ENCODE measurements around the gene TOP1. TPM values are rescaled to one million over a fixed set of nuclear protein-coding genes. Genes with fewer than 3 reads are reported as not detected.

TOP1 gene
- total RNA-seq, 1 donor from 2014 or later, result 38.1 TPM

GRCh38 chr20:41170386-41171105, 141.9 kb downstream of the TOP1 start:
- Histone ChIP-seq H3K27me3 (no peaks in the 10 kb centered on the region), H3K27ac (peak overlapping the region; percentile 6), H3K9me3 (no peaks in the 10 kb centered on the region), H3K4me3 (no peak overlapping the region), H3K36me3 (peaks cover 0 to 82% of the 10 kb centered on the region in 2 donors), H3K4me1 (peaks cover 36% of the 10 kb centered on the region)
- no peak for TF ChIP-seq CTCF (IDR thresholded peaks at IDR 0.05)
- no peak for TF ChIP-seq POLR2AphosphoS5 (IDR thresholded peaks at IDR 0.05; ENCODE audit: insufficient read depth in 1 of 2, low read depth in 1 of 2)
- TF ChIP-seq POLR2A (IDR thresholded peaks at IDR 0.05), result no peak
- intact Hi-C loops (cut with DNase I), result loop anchor here (5.0 kb wide), 1 partner anchor 172 kb away; the partner anchor contains the start of gene LPIN3
- no peak for DNase-seq (ENCODE audit: extremely low spot score in 2 of 2)

GRCh38 chr20:41171736-41172295, 143.2 kb downstream of the TOP1 start:
- H3K27ac ChIP-seq, result peak overlapping the region; percentile 83
- intact Hi-C loops (cut with DNase I), result loop anchor here (2.0 to 5.0 kb wide), 2 partner anchors 59 to 170 kb away; partner anchors contain the start of gene LPIN3
- DNase-seq (ENCODE audit: extremely low spot score in 2 of 2), result peak in 1 of 2 donors; percentile 52
- H3K4me3 ChIP-seq, result no peak overlapping the region
- H3K27me3 ChIP-seq, result no peaks in the 10 kb centered on the region
- peaks cover 0 to 78% of the 10 kb centered on the region in 2 donors for H3K36me3 ChIP-seq
- no peaks in the 10 kb centered on the region for H3K9me3 ChIP-seq
- TF ChIP-seq POLR2A (IDR thresholded peaks at IDR 0.05), result no peak
- no peak for TF ChIP-seq POLR2AphosphoS5 (IDR thresholded peaks at IDR 0.05; ENCODE audit: insufficient read depth in 1 of 2, low read depth in 1 of 2)
- no peak for TF ChIP-seq CTCF (IDR thresholded peaks at IDR 0.05)
- peaks cover 46% of the 10 kb centered on the region for H3K4me1 ChIP-seq

GRCh38 chr20:41172296-41173140, 143.9 kb downstream of the TOP1 start:
- DNase-seq (ENCODE audit: extremely low spot score in 2 of 2), result peak; percentile 90 to 91

GRCh38 chr20:41173161-41173721, 144.6 kb downstream of the TOP1 start:
- intact Hi-C loops (cut with DNase I), result loop anchor here (2.0 to 5.0 kb wide), 2 partner anchors 58 to 169 kb away; partner anchors contain the start of gene LPIN3
- Histone ChIP-seq H3K4me3 (no peak overlapping the region), H3K27me3 (no peaks in the 10 kb centered on the region), H3K36me3 (peaks cover 0 to 64% of the 10 kb centered on the region in 2 donors), H3K9me3 (no peaks in the 10 kb centered on the region), H3K4me1 (peaks cover 59% of the 10 kb centered on the region), H3K27ac (peak overlapping the region; percentile 83)
- peak; percentile 67 to 79 for TF ChIP-seq POLR2AphosphoS5 (IDR thresholded peaks at IDR 0.05; ENCODE audit: insufficient read depth in 1 of 2, low read depth in 1 of 2)
- TF ChIP-seq CTCF (IDR thresholded peaks at IDR 0.05), result peak; percentile 94 to 97 (median 97)
- peak in 1 of 2 donors; percentile 8 for TF ChIP-seq POLR2A (IDR thresholded peaks at IDR 0.05)
- peak; percentile 84 to 92 for DNase-seq (ENCODE audit: extremely low spot score in 2 of 2)

More at GRCh38 chr20:41172296-41173140, 143.9 kb downstream of the TOP1 start:
- TF ChIP-seq POLR2AphosphoS5 (IDR thresholded peaks at IDR 0.05; ENCODE audit: insufficient read depth in 1 of 2, low read depth in 1 of 2) (no peak), CTCF (IDR thresholded peaks at IDR 0.05) (no peak), POLR2A (IDR thresholded peaks at IDR 0.05) (no peak)
- H3K4me1 ChIP-seq, result peaks cover 52% of the 10 kb centered on the region
- peak overlapping the region; percentile 83 for H3K27ac ChIP-seq
- peaks cover 0 to 71% of the 10 kb centered on the region in 2 donors for H3K36me3 ChIP-seq
- H3K9me3 ChIP-seq, result no peaks in the 10 kb centered on the region
- H3K27me3 ChIP-seq, result no peaks in the 10 kb centered on the region
- intact Hi-C loops (cut with DNase I), result loop anchor here (2.0 to 5.0 kb wide), 2 partner anchors 58 to 170 kb away; partner anchors contain the start of gene LPIN3
- H3K4me3 ChIP-seq, result no peak overlapping the region

Measured in vagina (tissue), 2 donors.